IMR-90 (cell line): ENCODE measurements around the gene ITSN2. TPM values are rescaled to one million over a fixed set of nuclear protein-coding genes. Genes with fewer than 3 reads are reported as not detected.

Source experiments
- ATAC-seq: fragments of 200-7000 bp; cut with Tn5 transposase; 2 replicates; pipeline ENCODE4 v1.9.1; 2020; ENCODE audit warnings: low read depth, mild to moderate bottlenecking, moderate library complexity
- BruUV-seq: library from RNA; stranded (reverse); fragments of 400-500 nt; replicated peaks from 2 replicates; lab custom pipeline; 2021; lab: Mats Ljungman, UMichigan
- CTCF ChIA-PET: fragments of 300-600 bp; formaldehyde crosslinking; extraction: SDS; loops from one replicate; lab custom pipeline; 2021; ENCODE audit warnings: antibody characterized with exemption; lab: Yijun Ruan, JAX
- POLR2A ChIA-PET: fragments of 300-600 bp; sonication (Branson Sonifier 250); formaldehyde crosslinking; loops from one replicate; lab custom pipeline; 2022; ENCODE audit warnings: antibody characterized with exemption; ENCODE audit not compliant: unreplicated experiment; lab: Charles Lee
- DNase-seq: peaks from one replicate; pipeline ENCODE4 v3.0.0; 2013
- H2AFZ ChIP-seq: replicated peaks from 2 replicates; pipeline ENCODE3; 2013; ENCODE audit warnings: low read length, mild to moderate bottlenecking; ENCODE audit not compliant: poor library complexity
- H2AK5ac ChIP-seq: 2 replicates; pipeline ENCODE4 v1.6.1; 2013; ENCODE audit warnings: low read depth, low read length, inconsistent platforms
- H2AK9ac ChIP-seq: replicated peaks from 2 replicates; pipeline ENCODE3; 2013; ENCODE audit warnings: mild to moderate bottlenecking, low read depth, low read length, moderate library complexity; ENCODE audit not compliant: poor library complexity
- H2BK120ac ChIP-seq: 2 replicates; pipeline ENCODE4 v1.6.1; 2013; ENCODE audit warnings: low read depth, low read length, inconsistent platforms
- H2BK15ac ChIP-seq: 3 replicates; pipeline ENCODE4 v1.6.1; 2013; ENCODE audit warnings: low read depth, low read length, inconsistent platforms
- H2BK20ac ChIP-seq: 2 replicates; pipeline ENCODE4 v1.6.1; 2013; ENCODE audit warnings: low read depth, mild to moderate bottlenecking, inconsistent platforms, low read length, moderate library complexity
- H2BK5ac ChIP-seq: 2 replicates; pipeline ENCODE4 v1.6.1; 2013; ENCODE audit warnings: mild to moderate bottlenecking, low read depth, low read length, inconsistent platforms; ENCODE audit not compliant: poor library complexity, severe bottlenecking
- H3K14ac ChIP-seq: replicated peaks from 2 replicates; pipeline ENCODE4 v1.6.1; 2013; ENCODE audit warnings: low read depth, low read length, inconsistent platforms
- H3K18ac ChIP-seq: 2 replicates; pipeline ENCODE4 v1.6.1; 2013; ENCODE audit warnings: low read depth, low read length, control low read depth
- H3K23ac ChIP-seq: 2 replicates; pipeline ENCODE4 v1.6.1; 2013; ENCODE audit warnings: low read depth, low read length, inconsistent platforms
- H3K27ac ChIP-seq: 2 replicates; pipeline ENCODE4 v1.5.1; 2013; ENCODE audit warnings: mild to moderate bottlenecking, control low read depth, low read length; ENCODE audit not compliant: insufficient read depth
- H3K27me3 ChIP-seq: 2 replicates; pipeline ENCODE4 v1.6.1; 2013; ENCODE audit warnings: low read length; ENCODE audit not compliant: control insufficient read depth, insufficient read depth
- H3K36me3 ChIP-seq: 2 replicates; pipeline ENCODE4 v1.6.1; 2013; ENCODE audit warnings: low read length, mixed read lengths; ENCODE audit not compliant: control insufficient read depth, insufficient read depth
- H3K4ac ChIP-seq: 2 replicates; pipeline ENCODE4 v1.6.1; 2013; ENCODE audit warnings: low read depth, low read length, inconsistent platforms
- H3K4me1 ChIP-seq: 2 replicates; pipeline ENCODE4 v1.6.1; 2013; ENCODE audit warnings: low read length, mixed read lengths; ENCODE audit not compliant: control insufficient read depth, insufficient read depth
- H3K4me2 ChIP-seq: 2 replicates; pipeline ENCODE4 v1.6.1; 2013; ENCODE audit warnings: low read depth, mild to moderate bottlenecking, control low read depth, low read length, moderate library complexity
- H3K4me3 ChIP-seq: 2 replicates; pipeline ENCODE4 v1.5.1; 2013; ENCODE audit warnings: low read depth, mild to moderate bottlenecking, control low read depth, low read length, moderate library complexity; ENCODE audit not compliant: insufficient read depth
- H3K56ac ChIP-seq: 2 replicates; pipeline ENCODE4 v1.6.1; 2013; ENCODE audit warnings: low read length, inconsistent platforms; ENCODE audit not compliant: insufficient read depth; ENCODE audit errors: extremely low read depth
- H3K79me1 ChIP-seq, 2 experiments: 2 replicates each; pipeline ENCODE4 v1.6.1; 2013; ENCODE audit warnings: low read length in 2 of 2, inconsistent platforms in 1 of 2, low read depth in 1 of 2
- H3K9ac ChIP-seq: 2 replicates; pipeline ENCODE4 v1.6.1; 2013; ENCODE audit warnings: low read depth, low read length, control low read depth
- H3K9me1 ChIP-seq: 2 replicates; pipeline ENCODE4 v1.6.1; 2013; ENCODE audit warnings: low read length, inconsistent platforms; ENCODE audit not compliant: insufficient read depth
- H3K9me3 ChIP-seq: 2 replicates; pipeline ENCODE4 v1.6.1; 2013; ENCODE audit warnings: low read length; ENCODE audit not compliant: control insufficient read depth, insufficient read depth
- H4K20me1 ChIP-seq: 2 replicates; pipeline ENCODE4 v1.6.1; 2013; ENCODE audit warnings: low read length, inconsistent platforms; ENCODE audit not compliant: insufficient read depth
- H4K5ac ChIP-seq: 2 replicates; pipeline ENCODE4 v1.6.1; 2013; ENCODE audit warnings: mild to moderate bottlenecking, low read depth, low read length, control low read depth
- H4K8ac ChIP-seq, 2 experiments: 2 replicates each; pipeline ENCODE4 v1.6.1; 2013; ENCODE audit warnings: low read depth in 2 of 2, low read length in 2 of 2, control low read depth in 1 of 2, inconsistent platforms in 1 of 2
- H4K91ac ChIP-seq: 2 replicates; pipeline ENCODE4 v1.6.1; 2013; ENCODE audit warnings: low read depth, low read length, inconsistent platforms; ENCODE audit not compliant: insufficient read depth
- CEBPB ChIP-seq: IDR thresholded peaks from 2 replicates; pipeline ENCODE4 v1.6.1; 2012; ENCODE audit warnings: low read depth, low read length, improper control_type of control experiment
- CHD1 ChIP-seq: IDR thresholded peaks from 2 replicates; pipeline ENCODE4 v1.6.1; 2012; ENCODE audit warnings: low read depth, low read length, improper control_type of control experiment
- CTCF ChIP-seq: conservative IDR thresholded peaks from 2 replicates; pipeline ENCODE4 v1.5.1; 2012; ENCODE audit warnings: mild to moderate bottlenecking, low read depth, low read length, improper control_type of control experiment
- MAFK ChIP-seq: IDR thresholded peaks from 2 replicates; pipeline ENCODE4 v1.6.1; 2012; ENCODE audit warnings: low read depth, low read length, improper control_type of control experiment
- POLR2A ChIP-seq: IDR thresholded peaks from 2 replicates; pipeline ENCODE4 v1.6.1; 2012; ENCODE audit warnings: mild to moderate bottlenecking, low read depth, low read length
- RFX5 ChIP-seq: IDR thresholded peaks from 2 replicates; pipeline ENCODE4 v1.8.0; 2012; ENCODE audit warnings: low read depth, mild to moderate bottlenecking, low read length, moderate library complexity
- WGBS, 2 experiments: methylation state at CpG; one replicate each; pipeline versions ENCODE4 v1.1.5 to v1.1.7; 2013; ENCODE audit warnings: missing lambda C conversion rate in 2 of 2; ENCODE audit not compliant: insufficient read length in 1 of 2; ENCODE audit errors: extremely low coverage in 2 of 2; 5-methylcytosine and 5-hydroxymethylcytosine counted together
- dilution Hi-C: fragments of 300-500 bp; cut with HindIII; formaldehyde crosslinking; loops from one replicate; pipeline ENCODE4 v1.14.3; 2018; ENCODE audit warnings: low sequenced_read_pairs; ENCODE audit not compliant: unreplicated experiment
- in situ Hi-C: fragments of 300-500 bp; cut with MboI; formaldehyde crosslinking; loops from 3 replicates; pipeline ENCODE4 v1.14.3; 2019; ENCODE audit warnings: low sequenced_read_pairs, inconsistent platforms, mixed read lengths
- intact Hi-C: fragments of 100-400 bp; cut with micrococcal nuclease; formaldehyde crosslinking; loops from 2 replicates; pipeline ENCODE4 v1.10.0; 2022
- polyA plus RNA-seq, 3 experiments: library from polyadenylated mRNA; depleted of rRNA; stranded (reverse); fragments of >200 nt; gene quantifications; 2 replicates each; pipeline ENCODE4 v1.2.3, GENCODE V29; 2012; ENCODE audit warnings: low replicate concordance in 1 of 3
- total RNA-seq: library from RNA; depleted of rRNA; stranded (reverse); fragments of >200 nt; gene quantifications from 2 replicates; pipeline ENCODE4 v1.2.3, GENCODE V29; 2012

Gene ITSN2
- total and polyA plus RNA-seq, 2 of the 4 experiments (the other 2 are of a cell fraction) = 10.7 to 17.2 TPM

GRCh38 chr2:24403832-24404212, 43.5 kb upstream of the ITSN2 start:
- ATAC-seq (no peak), DNase-seq (no peak)
- Histone ChIP-seq H4K20me1 (no peaks in the 10 kb centered on the region), H3K14ac (no peak overlapping the region), H3K9me3 (peaks cover 3% of the 10 kb centered on the region; the same call in 1 of the 2 replicates), H4K5ac (no peak overlapping the region), H3K36me3 (no peaks in the 10 kb centered on the region), H2AFZ (no peak overlapping the region), H3K23ac (no peak overlapping the region), H2BK120ac (no peak overlapping the region), H2BK5ac (no peak overlapping the region), H2AK9ac (no peak overlapping the region), H3K9ac (no peak overlapping the region), H3K4me1 (no peaks in the 10 kb centered on the region; the same call in 1 of the 2 replicates), H4K91ac (no peak overlapping the region), H2BK15ac (no peak overlapping the region), H3K79me1 (no peaks in the 10 kb centered on the region), H3K9me1 (no peaks in the 10 kb centered on the region), H4K8ac (no peak overlapping the region), H3K27ac (no peak overlapping the region), H3K56ac (no peak overlapping the region), H3K18ac (no peak overlapping the region), H3K4me3 (no peak overlapping the region), H3K4ac (no peak overlapping the region), H3K27me3 (peaks cover 10% of the 10 kb centered on the region), H2BK20ac (no peak overlapping the region), H3K4me2 (no peak overlapping the region), H2AK5ac (no peak overlapping the region)
- ChIA-PET POLR2A (no interaction called here), CTCF (no interaction called here)
- no TSS peak for BruUV-seq
- intact Hi-C loops (no loop called here), in situ Hi-C loops (loop anchor here (25.0 kb wide), 1 partner anchor 733 kb away; no protein-coding TSS in a partner anchor), dilution Hi-C loops (no loop called here)
- TF ChIP-seq RFX5 (no peak), MAFK (no peak), CEBPB (no peak), POLR2A (no peak), CTCF (no peak), CHD1 (no peak)
- WGBS, 2 experiments = 100% methylated on average over 1 of the region's 6 CpGs; no CpG with 5 or more reads in 1 of the 2 experiments
